K562 (cell line): ENCODE data around the gene TAF5L. TPM values are rescaled to one million over a fixed set of nuclear protein-coding genes. Genes with fewer than 3 reads are reported as not detected.

Source experiments
- ATAC-seq: fragments of 200-7000 bp; cut with Tn5 transposase; 3 replicates; pipeline ENCODE4 v1.9.1; 2020; ENCODE audit warnings: moderate library complexity
- BruUV-seq: library from RNA; stranded (reverse); fragments of 400-500 nt; replicated peaks from 2 replicates; lab custom pipeline; 2021; lab: Mats Ljungman, UMichigan
- CTCF ChIA-PET: fragments of 300-600 bp; formaldehyde crosslinking; extraction: SDS; loops from one replicate; lab custom pipeline; 2021; ENCODE audit warnings: low intra/inter-chr PET ratio; lab: Yijun Ruan, JAX
- POLR2A ChIA-PET: fragments of 300-600, 350-650 bp; sonication (Branson Sonifier 250); formaldehyde crosslinking; extraction: SDS; loops from one replicate; lab custom pipeline; 2021; ENCODE audit warnings: antibody characterized with exemption, inconsistent platforms; lab: Yijun Ruan, JAX
- DNase-seq, 4 experiments: peaks; one replicate each; pipeline versions ENCODE4 v3.0.0 to v3.0.0-alpha.2; 2011 to 2018; ENCODE audit warnings: low spot score in 3 of 4, mixed read lengths in 3 of 4; ENCODE audit errors: extremely low read depth in 1 of 4
- FAIRE-seq: peaks from 2 replicates; lab custom pipeline; 2011; peaks lifted over from hg19 to GRCh38; lab: Jason Lieb, UNC
- H2AFZ ChIP-seq: 2 replicates; pipeline ENCODE4 v1.6.0; 2011; ENCODE audit warnings: low read depth, low read length, control low read depth, inconsistent platforms
- H3K27ac ChIP-seq: fragments of 200-600 bp; 3 replicates; pipeline ENCODE4 v1.8.0; 2011; ENCODE audit warnings: low read depth, mild to moderate bottlenecking, control low read depth, inconsistent platforms, low read length, moderate library complexity, mixed read lengths; ENCODE audit errors: extremely low read depth
- H3K27me3 ChIP-seq, 2 experiments: fragments of 300-600 bp in 1 of 2; 2 replicates in 1 of 2; 3 replicates in 1 of 2; pipeline versions ENCODE4 v1.6.0 to v1.8.0; 2011; ENCODE audit warnings: inconsistent platforms in 2 of 2, low read length in 2 of 2, mild to moderate bottlenecking in 1 of 2, mixed read lengths in 1 of 2, moderate library complexity in 1 of 2; ENCODE audit not compliant: control insufficient read depth in 2 of 2, insufficient read depth in 2 of 2
- H3K36me3 ChIP-seq: fragments of 300-600 bp; 3 replicates; pipeline ENCODE4 v1.8.0; 2011; ENCODE audit warnings: mild to moderate bottlenecking, low read length, inconsistent platforms; ENCODE audit not compliant: control insufficient read depth, insufficient read depth
- H3K4me1 ChIP-seq, 2 experiments: fragments of 200-600 bp in 1 of 2; replicated peaks in 1 of 2; 2 replicates in 1 of 2; 3 replicates in 1 of 2; pipeline versions ENCODE4 v1.5.1 to v1.8.0; 2011; ENCODE audit warnings: inconsistent platforms in 2 of 2, low read length in 2 of 2, mild to moderate bottlenecking in 1 of 2, mixed read lengths in 1 of 2, moderate library complexity in 1 of 2; ENCODE audit not compliant: control insufficient read depth in 2 of 2, insufficient read depth in 2 of 2
- H3K4me2 ChIP-seq: 2 replicates; pipeline ENCODE4 v1.6.1; 2011; ENCODE audit warnings: low read length, control low read depth, inconsistent platforms, mixed read lengths; ENCODE audit not compliant: insufficient read depth
- H3K4me3 ChIP-seq: fragments of 200-600 bp; sonication (generic), shearing (Covaris generic); 2 replicates; pipeline ENCODE4 v1.5.1; 2016; ENCODE audit warnings: control low read depth, inconsistent platforms
- H3K79me2 ChIP-seq: fragments of 200-600 bp; 3 replicates; pipeline ENCODE4 v1.8.0; 2011; ENCODE audit warnings: low read length, inconsistent platforms; ENCODE audit not compliant: control insufficient read depth, insufficient read depth
- H3K9ac ChIP-seq, 2 experiments: 2 replicates each; pipeline versions ENCODE4 v1.6.0 to v1.6.1; 2011; ENCODE audit warnings: low read depth in 2 of 2, low read length in 2 of 2, control low read depth in 1 of 2, inconsistent platforms in 1 of 2, mild to moderate bottlenecking in 1 of 2, mixed read lengths in 1 of 2; ENCODE audit not compliant: insufficient read depth in 1 of 2
- H3K9me1 ChIP-seq: one replicate; pipeline ENCODE4 v1.6.0; 2011; ENCODE audit warnings: inconsistent platforms, mild to moderate bottlenecking, low read length, moderate library complexity; ENCODE audit not compliant: control insufficient read depth, insufficient read depth
- H3K9me3 ChIP-seq: replicated peaks from 2 replicates; pipeline ENCODE4 v1.5.1; 2011; ENCODE audit warnings: low read depth, low read length, inconsistent platforms; ENCODE audit not compliant: control insufficient read depth, insufficient read depth
- H4K20me1 ChIP-seq: replicated peaks from 2 replicates; pipeline ENCODE4 v1.6.1; 2011; ENCODE audit warnings: low read length, inconsistent platforms, mixed read lengths; ENCODE audit not compliant: control insufficient read depth, insufficient read depth
- MEF2A ChIP-seq: IDR thresholded peaks from 2 replicates; pipeline ENCODE4 v1.6.1; 2011; ENCODE audit warnings: low read depth, mild to moderate bottlenecking, low read length, moderate library complexity; ENCODE audit not compliant: control insufficient read depth
- PHB2 ChIP-seq: fragments of 450-650 bp; IDR thresholded peaks from 2 replicates; pipeline ENCODE4 v1.6.1; 2017; ENCODE audit warnings: low read depth
- RUNX1 ChIP-seq: sonication (generic); IDR thresholded peaks from 2 replicates; pipeline ENCODE4 v1.6.1; 2016; ENCODE audit warnings: antibody characterized with exemption, low read depth
- TRIM24 ChIP-seq, 2 experiments: fragments of 450-650 bp; IDR thresholded peaks; 2 replicates each; pipeline ENCODE4 v1.6.1; 2016
- ZNF398 ChIP-seq: fragments of 250-450 bp; sonication (Bioruptor Pico); IDR thresholded peaks from 2 replicates; pipeline ENCODE4 v1.8.0; 2021; ENCODE audit warnings: moderate library complexity, mild to moderate bottlenecking, inconsistent platforms
- WGBS: fragments of 100-300 bp; shearing (Covaris generic); methylation state at CpG from one replicate; pipeline ENCODE4 v1.1.6; 2016; ENCODE audit warnings: low coverage, mixed read lengths; ENCODE audit not compliant: insufficient coverage; ENCODE audit errors: missing lambda C conversion rate; 5-methylcytosine and 5-hydroxymethylcytosine counted together
- in situ Hi-C: fragments of 300-500 bp; cut with MboI; formaldehyde crosslinking; loops from 4 replicates; pipeline ENCODE4 v1.15.0; 2018; ENCODE audit warnings: inconsistent platforms, mixed read lengths
- intact Hi-C: fragments of 100-400 bp; cut with micrococcal nuclease; formaldehyde crosslinking; loops from 2 replicates; pipeline ENCODE4 v1.14.2; 2022
- polyA plus RNA-seq, 8 experiments: library from polyadenylated mRNA; depleted of rRNA in 4 of 8; stranded (reverse) in 5 of 8; unstranded in 3 of 8; fragments of >200 nt; fragmentation: Nextera tagmentation in 2 of 8; fragmentation: Illumina TruSeq in 1 of 8; extraction: Ambion mirVana in 2 of 8; extraction: Trizol in 1 of 8; gene quantifications; 2 replicates each; pipeline versions ENCODE4 v1.2.1 to v1.2.3, GENCODE V29; 2011 to 2014; ENCODE audit warnings: inconsistent platforms in 1 of 8, missing spikeins in 1 of 8
- total RNA-seq, 7 experiments: library from RNA; depleted of rRNA in 6 of 7; stranded (reverse); fragments of >200 nt in 6 of 7; fragmentation: Illumina TruSeq in 2 of 7; extraction: Trizol in 2 of 7; gene quantifications; 2 replicates each; pipeline versions ENCODE4 v1.2.1 to v1.2.3, GENCODE V29; 2011 to 2021; ENCODE audit warnings: low replicate concordance in 1 of 7

Gene TAF5L
- total and polyA plus RNA-seq, 9 of the 15 experiments (the other 6 are each of a cell fraction or from before 2014, with no cell fraction given) = 2.2 to 34.2 (median 23.3) TPM

GRCh38 chr1:229550812-229551567 is 74.9 kb downstream of the TAF5L start:
- no peaks in the 10 kb centered on the region for H3K27me3 ChIP-seq
- TF ChIP-seq RUNX1 = no peak
- no peak for TF ChIP-seq PHB2
- no peak for TF ChIP-seq TRIM24 (IDR thresholded peaks at IDR 0.05)
- TF ChIP-seq MEF2A = no peak
- no peak for TF ChIP-seq ZNF398 (CRISPR knock-in tag)
- H3K27ac ChIP-seq = no peak overlapping the region
- H3K4me3 ChIP-seq = no peak overlapping the region
- in situ Hi-C loops (no loop called here), intact Hi-C loops (loop anchor here (10.0 kb wide), 1 partner anchor 604 kb away; no protein-coding TSS in a partner anchor)
- peaks cover 7% of the 10 kb centered on the region for H3K9me1 ChIP-seq
- ChIA-PET CTCF (no interaction called here), POLR2A (no interaction called here)
- peaks cover 25 to 33% of the 10 kb centered on the region in 2 experiments; a peak in 4 of 5 replicates for H3K4me1 ChIP-seq
- peaks cover 70% of the 10 kb centered on the region for H3K79me2 ChIP-seq
- H3K4me2 ChIP-seq = no peak overlapping the region
- peaks cover 38% of the 10 kb centered on the region for H4K20me1 ChIP-seq
- no peak overlapping the region for H3K9ac ChIP-seq
- 82% methylated on average over 3 of the region's 3 CpGs for WGBS
- ATAC-seq (no peak), FAIRE-seq (no peak), DNase-seq (no peak)
- H2AFZ ChIP-seq = no peak overlapping the region
- peaks cover 40% of the 10 kb centered on the region for H3K36me3 ChIP-seq
- no TSS peak for BruUV-seq
- H3K9me3 ChIP-seq = no peaks in the 10 kb centered on the region
